Embryonic facial prominence (tissue), 1 donor: ENCODE measurements around the gene FGFBP3.
"Not testable (repeated sequence)": the region's sequence is repeated elsewhere in the genome, so short reads cannot be mapped to it uniquely, and the experiment has no call there.

Experiments used
- DNase-seq: peaks from one replicate; pipeline ENCODE4 v3.0.0-alpha.2; 2016; ENCODE audit errors: extremely low spot score

The FGFBP3 gene

GRCh38 chr10:91901784-91902677 is 7.3 kb downstream of the FGFBP3 start:
- DNase-seq, result no peak

DNA sequence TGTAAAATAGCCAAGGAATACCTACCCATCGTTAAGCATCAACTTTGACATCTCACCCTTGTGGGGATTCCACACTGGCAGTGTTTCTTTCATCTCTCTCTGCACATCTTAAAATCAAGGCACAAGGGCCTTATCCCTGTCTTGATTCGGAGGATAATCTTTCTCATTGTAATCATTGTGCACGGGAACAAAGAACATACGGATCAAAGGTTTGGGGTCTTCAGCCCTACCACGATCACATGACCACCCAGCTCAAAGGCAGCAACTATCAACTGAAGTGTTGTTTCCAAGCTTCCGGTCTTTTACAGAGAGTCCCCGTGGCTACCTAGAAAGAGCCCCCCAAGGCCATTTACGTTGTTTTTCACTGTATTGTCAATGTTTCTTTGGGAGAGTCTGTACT is 11.9 kb downstream of the FGFBP3 start:
- DNase-seq, result no peak

DNA sequence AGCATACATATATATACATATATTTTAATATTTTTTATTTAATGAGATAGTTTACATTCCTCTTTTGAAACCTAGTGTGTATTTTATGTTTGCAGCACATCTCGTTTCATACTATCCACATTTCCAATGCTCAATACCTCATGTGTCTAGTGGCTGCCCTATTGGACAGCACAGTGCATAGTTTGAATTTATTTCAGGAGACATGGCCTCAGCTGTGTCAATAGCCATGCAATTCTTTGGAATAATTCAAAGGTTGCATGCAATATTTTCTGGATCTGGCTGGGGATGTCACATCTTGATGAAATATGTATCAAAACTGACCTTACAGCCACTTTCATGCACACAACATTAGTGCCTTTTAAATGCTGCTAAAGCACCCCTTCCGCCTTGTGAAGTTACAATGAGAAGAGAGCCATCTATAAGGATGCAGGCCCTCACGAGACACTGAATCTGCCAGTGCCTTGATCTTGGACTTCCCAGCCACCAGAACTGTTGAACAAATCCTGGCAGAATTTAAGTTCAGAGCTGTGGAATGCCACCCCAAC is 13.0 kb downstream of the FGFBP3 start:
- no peak for DNase-seq

DNA sequence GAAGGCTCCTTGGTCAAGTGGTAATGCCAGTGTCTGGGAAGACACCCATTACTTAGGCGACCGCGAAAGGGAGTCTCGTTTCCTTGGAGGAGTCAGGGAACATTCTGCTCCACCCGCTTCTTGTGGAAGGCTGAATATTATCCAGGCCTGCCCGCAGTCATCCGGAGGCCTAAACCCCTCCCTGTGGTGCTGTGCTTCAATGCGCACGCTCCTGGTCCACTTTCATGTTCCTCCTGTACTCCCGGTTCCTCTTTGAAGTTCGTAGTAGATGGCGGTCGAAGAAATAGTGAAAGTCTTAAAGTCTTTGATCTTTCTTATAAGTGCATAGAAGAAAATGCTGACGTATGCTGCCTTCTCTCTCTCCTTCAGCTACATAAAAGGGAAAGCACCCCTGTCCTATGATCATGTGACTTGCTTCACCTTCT is 15.0 kb downstream of the FGFBP3 start:
- DNase-seq, result not testable (repeated sequence)

DNA sequence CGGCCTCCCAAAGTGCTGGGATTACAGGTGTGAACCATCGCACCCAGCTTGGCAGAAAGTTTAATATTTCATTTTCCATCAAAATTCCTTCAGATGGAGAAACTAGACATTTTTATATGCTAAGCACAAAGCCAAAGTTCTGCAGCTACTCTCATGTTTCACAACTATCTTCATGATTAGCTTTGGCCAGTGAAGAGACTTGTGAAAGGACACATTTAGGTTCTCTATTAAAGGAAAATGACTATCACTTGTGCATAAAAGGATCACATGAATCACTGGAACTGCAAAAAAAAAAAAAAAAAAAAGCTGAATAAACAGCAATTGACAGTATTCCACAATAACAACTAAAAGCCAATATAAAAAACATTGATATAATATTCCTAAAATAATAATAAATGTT is 16.2 kb downstream of the FGFBP3 start:
- no peak for DNase-seq

- no peak for DNase-seq
Measured at GRCh38 chr10:91891125-91892001, 17.9 kb downstream of the FGFBP3 start.

DNA sequence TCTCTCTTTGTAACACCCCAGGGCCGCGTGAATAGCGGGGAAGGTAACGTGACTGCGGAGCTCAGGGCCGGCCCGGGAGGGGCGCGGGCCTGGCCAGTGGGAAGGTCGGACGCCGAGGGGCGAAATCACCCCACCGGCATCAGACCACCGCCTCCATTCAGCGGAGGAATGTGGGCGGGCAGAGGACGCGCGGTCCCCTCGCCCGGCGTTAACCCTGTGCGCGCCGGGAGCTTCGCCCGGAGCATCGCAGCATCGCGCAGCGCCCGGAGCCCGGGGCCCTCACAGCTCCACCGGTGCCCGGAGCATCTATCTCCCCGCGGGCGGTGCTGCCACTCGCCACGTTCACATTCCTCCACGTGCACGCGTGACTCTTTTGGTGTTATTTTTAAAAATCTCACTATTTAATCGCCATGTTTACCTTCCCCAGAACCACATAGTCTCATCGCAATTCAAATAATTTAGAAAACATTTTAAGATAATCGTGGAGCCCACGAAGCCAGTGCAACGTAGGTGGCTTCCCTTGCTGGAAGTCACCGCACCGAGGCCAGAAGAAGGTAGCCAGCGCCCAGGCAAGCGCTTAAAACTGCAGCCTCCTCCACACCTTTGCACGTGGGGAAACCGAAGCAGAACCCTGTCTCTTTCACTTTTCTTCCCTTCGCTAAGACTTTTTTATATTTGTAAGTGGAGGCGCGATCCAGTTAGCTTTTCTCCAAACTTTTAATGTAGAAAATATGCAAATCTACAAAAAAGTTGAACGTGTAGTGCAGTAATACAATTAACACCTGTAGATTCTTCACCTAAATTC is 21.8 kb downstream of the FGFBP3 start:
- peak; percentile 54 for DNase-seq

DNA sequence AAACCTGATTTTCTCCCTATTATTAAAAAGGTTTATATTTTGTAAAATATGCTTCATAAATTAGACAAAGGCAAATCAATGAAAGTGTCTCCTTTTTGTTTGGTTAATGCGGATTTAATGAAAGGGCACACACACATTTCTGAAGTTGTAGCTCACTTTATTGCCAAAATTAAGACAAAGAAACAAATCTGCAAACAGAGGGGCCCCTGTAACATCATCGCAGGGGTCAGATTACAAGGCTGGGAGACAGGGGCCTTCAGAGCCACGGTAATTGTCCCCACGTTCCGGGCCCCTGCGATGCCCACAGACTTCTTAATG is 22.4 kb downstream of the FGFBP3 start:
- DNase-seq, result no peak

- DNase-seq, result no peak
Measured at GRCh38 chr10:91885362-91886079, 23.8 kb downstream of the FGFBP3 start.

GRCh38 chr10:91884536-91884935 is 24.8 kb downstream of the FGFBP3 start:
- no peak for DNase-seq

- peak; percentile 34 for DNase-seq
Measured at GRCh38 chr10:91883549-91884444, 25.5 kb downstream of the FGFBP3 start.

DNA sequence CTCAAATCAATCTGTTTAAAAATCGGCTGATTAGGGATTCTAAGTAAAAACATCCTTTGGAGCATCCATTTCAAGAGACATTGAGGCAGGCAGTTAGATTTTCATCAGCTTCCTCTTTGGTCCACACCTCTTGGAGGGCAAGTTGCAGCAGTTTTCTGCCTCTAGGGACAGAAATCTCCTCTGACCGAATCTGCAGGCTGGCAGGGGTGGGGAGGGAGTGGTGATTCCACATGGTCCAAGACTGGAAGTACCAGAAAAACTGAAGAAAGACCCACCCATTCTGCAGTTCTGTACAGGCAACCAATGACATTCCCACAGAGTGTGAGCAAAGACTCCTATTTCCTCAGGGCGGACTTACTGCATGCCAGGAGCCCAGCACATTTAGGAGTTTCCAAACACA is 29.0 kb downstream of the FGFBP3 start:
- no peak for DNase-seq

GRCh38 chr10:91879515-91880170 is 29.6 kb downstream of the FGFBP3 start:
- DNase-seq, result no peak

DNA sequence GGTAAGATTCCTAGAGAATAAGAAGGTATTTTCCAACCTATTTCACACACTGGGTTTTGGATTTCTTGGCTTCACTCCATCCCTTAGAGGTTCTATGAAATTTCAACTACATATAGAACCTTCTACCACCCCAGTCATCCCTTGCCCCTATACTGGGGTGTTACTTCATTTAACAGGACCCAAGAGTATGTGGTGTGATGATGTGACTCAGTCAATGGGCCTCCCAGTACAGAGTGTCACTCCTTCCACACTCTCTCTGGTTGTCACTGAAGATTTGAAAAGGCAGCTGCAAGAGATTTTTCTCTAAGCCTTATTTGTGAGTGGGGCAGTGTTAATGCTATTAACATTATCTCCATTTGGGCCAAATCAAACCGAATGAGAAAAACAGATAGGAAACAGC is 33.5 kb downstream of the FGFBP3 start:
- DNase-seq, result no peak

DNA sequence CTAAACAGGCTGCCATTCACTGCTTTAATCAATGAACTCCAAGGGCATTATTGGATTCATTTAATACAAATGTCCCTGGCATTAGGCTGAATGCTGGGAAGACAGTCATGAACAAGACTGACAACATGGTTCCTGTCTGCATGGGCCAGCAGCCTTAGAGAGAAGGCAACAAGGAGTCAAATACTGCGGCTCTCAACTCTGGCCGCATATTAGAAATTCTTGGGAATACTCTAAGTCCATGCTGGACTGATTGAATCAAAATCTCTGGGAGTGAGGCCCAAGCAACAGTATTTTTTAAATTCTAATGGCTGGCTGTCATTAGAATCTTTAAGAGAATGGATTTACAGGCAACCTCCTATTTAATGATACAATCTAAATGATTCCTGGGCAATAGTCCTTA is 34.1 kb downstream of the FGFBP3 start:
- DNase-seq, result no peak

DNA sequence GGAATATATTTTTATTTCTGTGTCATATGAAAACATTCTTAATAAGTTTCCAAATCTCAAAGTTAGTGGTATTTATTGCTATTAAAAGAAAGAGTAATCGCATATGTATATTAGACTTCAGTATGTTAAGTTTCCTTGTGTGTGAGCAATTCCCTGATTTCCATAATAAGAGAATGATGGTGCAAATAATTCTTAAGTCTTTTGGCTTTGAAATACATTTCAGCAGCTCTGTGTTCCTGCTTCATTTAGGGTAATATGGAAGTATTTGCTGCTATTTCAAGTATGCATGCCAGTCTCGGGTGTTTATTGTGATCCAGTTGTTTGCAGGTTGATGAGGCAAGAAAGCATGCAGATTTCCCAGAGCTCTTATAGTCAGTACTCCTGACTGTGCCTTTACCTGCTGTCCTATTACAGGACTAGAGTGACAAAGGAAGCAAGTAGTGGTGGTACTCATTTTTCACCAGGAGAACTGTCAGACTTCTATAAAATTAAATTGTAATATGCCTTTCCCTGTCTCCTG is 43.7 kb downstream of the FGFBP3 start:
- no peak for DNase-seq

DNA sequence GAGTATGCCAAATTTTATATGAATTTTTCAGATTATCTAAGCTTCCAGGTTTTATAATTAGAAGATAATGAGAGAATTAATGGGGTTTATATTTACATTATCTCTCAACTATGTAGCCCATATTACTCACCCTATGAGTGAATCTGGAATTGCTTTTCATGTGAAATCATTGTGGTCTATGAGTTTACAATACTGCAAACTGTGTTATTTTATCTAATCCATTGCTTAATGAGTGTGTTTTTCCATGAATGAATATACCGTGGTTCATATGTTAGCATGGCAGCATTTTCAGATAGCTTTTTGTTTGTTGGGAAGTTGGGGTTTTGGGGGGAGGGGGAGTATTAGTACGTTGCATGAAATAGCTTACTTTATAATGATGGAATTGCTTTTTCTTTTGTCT is 44.5 kb downstream of the FGFBP3 start:
- no peak for DNase-seq

DNA sequence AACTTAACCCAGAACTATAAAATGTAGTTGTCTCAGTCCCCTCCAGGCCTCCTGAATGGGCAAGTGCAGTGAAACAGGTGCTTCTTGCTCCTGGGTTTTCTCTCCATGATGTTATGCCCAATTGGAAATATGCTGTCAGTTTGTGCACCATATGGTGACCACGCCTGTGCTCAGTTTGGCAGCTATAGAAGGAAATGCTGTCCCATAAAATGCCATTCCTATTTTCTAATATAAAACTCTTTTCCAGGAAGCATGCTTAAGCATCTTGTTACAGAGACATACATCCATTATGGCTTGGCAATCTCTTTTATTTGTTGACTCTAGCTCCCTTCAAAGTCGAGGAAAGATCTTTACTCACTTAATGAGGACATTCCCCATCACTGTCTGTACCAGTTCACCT is 45.2 kb downstream of the FGFBP3 start:
- no peak for DNase-seq

DNA sequence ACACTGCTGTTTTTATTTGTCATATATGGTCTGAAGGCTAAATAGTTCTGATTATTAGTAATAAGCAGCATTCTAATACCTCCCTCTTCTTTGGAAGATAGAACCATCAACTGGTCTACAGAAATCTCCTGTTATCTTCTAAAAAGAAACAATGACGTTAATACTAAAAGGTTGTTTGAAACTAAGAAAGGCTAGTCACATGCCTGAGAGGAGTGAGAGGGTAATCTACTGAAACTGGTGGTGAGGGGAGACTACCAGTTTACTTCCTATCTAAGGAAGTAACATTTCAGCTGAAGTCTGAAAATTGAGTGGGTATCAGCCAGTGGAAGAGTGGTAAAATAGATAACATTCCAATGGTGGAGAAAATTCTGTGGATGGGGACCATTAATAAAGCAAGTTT is 48.4 kb downstream of the FGFBP3 start:
- no peak for DNase-seq
